Measurements from ENCODE around the gene GMPR. TPM values are rescaled to one million over a fixed set of nuclear protein-coding genes. Genes with fewer than 3 reads are reported as not detected.

GMPR gene
- total RNA-seq, 1 experiment from 2014 or later = 24.0 TPM

DNA sequence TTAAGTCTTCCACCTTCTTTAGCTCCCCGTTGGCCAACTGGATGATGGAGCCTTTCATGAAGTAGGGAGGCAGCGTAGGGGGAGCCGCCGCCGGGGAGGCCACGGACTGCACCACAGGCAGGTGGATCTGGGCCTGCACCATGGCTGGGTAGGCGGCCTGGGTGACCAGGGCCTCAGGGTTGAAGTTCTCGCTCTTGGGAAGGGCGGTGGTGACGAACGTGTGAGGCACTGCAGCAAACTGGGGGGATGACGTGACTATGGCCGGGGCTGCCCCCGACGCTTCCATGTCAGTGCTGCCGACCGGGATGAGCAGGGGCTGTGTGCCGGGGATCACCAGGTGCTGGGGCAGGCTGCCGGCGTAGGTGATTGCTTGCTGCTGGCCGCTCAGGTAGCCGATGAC is 88.1 kb downstream of the GMPR start:
- H3K36me3 ChIP-seq (ENCODE audit: control insufficient read depth in 1 of 2, insufficient read depth in 2 of 2, low read length in 2 of 2) = no peaks in the 10 kb centered on the region
- H3K4me3 ChIP-seq (replicated peaks in 1 of 2; ENCODE audit: low read depth in 1 of 2, low read length in 2 of 2) = no peak overlapping the region
- no peaks in the 10 kb centered on the region for H3K9me2 ChIP-seq (ENCODE audit: insufficient read depth)
- H3K4me1 ChIP-seq (ENCODE audit: control insufficient read depth in 1 of 2, insufficient read depth in 2 of 2, low read length in 2 of 2) = peaks cover 20 to 36% of the 10 kb centered on the region in 2 experiments
- H2AFZ ChIP-seq (ENCODE audit: low read depth, low read length, poor library complexity, severe bottlenecking) = no peak overlapping the region
- ChIA-PET CTCF (no interaction called here), RAD21 (ENCODE audit: low non-redundant PET in 1 of 2, low total read pairs in 2 of 2, uncharacterized antibody in 2 of 2, unreplicated experiment in 2 of 2) (no interaction called here), POLR2A (no interaction called here)
- no peak overlapping the region for H3K27ac ChIP-seq (ENCODE audit: low read depth, low read length)
- BruUV-seq (replicated peaks) = no TSS peak
- no peak overlapping the region for H3K4me2 ChIP-seq (ENCODE audit: low read length)
- TF ChIP-seq TCF7L2 (IDR thresholded peaks at IDR 0.05; ENCODE audit: borderline replicate concordance, extremely low read depth, insufficient read depth, insufficient read length) (no peak), ZNF274 (IDR thresholded peaks at IDR 0.05; ENCODE audit: low read depth, low read length) (no peak), EZH2phosphoT487 (IDR thresholded peaks at IDR 0.05; ENCODE audit: borderline replicate concordance) (no peak), POLR2A (IDR thresholded peaks at IDR 0.05; ENCODE audit: borderline replicate concordance, extremely low read depth, insufficient read depth, insufficient read length) (no peak), ELF1 (IDR thresholded peaks at IDR 0.05; ENCODE audit: borderline replicate concordance, low read depth) (no peak), CEBPB (IDR thresholded peaks at IDR 0.05; ENCODE audit: low read depth) (no peak), FOSL1 (IDR thresholded peaks at IDR 0.05; ENCODE audit: low read depth) (no peak), POLR2AphosphoS5 (IDR thresholded peaks at IDR 0.05; ENCODE audit: low read depth, low read length) (no peak), JUND (IDR thresholded peaks at IDR 0.05) (no peak), YY1 (IDR thresholded peaks at IDR 0.05; ENCODE audit: extremely low read depth, insufficient replicate concordance, low read depth, low read length) (no peak), SRF (IDR thresholded peaks at IDR 0.05; ENCODE audit: low read depth) (no peak), EGR1 (IDR thresholded peaks at IDR 0.05; ENCODE audit: low read depth) (no peak), EZH2 (IDR thresholded peaks at IDR 0.05) (no peak)
- TF ChIP-seq, protein P1, sequence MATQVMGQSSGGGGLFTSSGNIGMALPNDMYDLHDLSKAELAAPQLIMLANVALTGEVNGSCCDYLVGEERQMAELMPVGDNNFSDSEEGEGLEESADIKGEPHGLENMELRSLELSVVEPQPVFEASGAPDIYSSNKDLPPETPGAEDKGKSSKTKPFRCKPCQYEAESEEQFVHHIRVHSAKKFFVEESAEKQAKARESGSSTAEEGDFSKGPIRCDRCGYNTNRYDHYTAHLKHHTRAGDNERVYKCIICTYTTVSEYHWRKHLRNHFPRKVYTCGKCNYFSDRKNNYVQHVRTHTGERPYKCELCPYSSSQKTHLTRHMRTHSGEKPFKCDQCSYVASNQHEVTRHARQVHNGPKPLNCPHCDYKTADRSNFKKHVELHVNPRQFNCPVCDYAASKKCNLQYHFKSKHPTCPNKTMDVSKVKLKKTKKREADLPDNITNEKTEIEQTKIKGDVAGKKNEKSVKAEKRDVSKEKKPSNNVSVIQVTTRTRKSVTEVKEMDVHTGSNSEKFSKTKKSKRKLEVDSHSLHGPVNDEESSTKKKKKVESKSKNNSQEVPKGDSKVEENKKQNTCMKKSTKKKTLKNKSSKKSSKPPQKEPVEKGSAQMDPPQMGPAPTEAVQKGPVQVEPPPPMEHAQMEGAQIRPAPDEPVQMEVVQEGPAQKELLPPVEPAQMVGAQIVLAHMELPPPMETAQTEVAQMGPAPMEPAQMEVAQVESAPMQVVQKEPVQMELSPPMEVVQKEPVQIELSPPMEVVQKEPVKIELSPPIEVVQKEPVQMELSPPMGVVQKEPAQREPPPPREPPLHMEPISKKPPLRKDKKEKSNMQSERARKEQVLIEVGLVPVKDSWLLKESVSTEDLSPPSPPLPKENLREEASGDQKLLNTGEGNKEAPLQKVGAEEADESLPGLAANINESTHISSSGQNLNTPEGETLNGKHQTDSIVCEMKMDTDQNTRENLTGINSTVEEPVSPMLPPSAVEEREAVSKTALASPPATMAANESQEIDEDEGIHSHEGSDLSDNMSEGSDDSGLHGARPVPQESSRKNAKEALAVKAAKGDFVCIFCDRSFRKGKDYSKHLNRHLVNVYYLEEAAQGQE (IDR thresholded peaks at IDR 0.05; ENCODE audit: low read depth) = no peak
- TF ChIP-seq, protein P2, sequence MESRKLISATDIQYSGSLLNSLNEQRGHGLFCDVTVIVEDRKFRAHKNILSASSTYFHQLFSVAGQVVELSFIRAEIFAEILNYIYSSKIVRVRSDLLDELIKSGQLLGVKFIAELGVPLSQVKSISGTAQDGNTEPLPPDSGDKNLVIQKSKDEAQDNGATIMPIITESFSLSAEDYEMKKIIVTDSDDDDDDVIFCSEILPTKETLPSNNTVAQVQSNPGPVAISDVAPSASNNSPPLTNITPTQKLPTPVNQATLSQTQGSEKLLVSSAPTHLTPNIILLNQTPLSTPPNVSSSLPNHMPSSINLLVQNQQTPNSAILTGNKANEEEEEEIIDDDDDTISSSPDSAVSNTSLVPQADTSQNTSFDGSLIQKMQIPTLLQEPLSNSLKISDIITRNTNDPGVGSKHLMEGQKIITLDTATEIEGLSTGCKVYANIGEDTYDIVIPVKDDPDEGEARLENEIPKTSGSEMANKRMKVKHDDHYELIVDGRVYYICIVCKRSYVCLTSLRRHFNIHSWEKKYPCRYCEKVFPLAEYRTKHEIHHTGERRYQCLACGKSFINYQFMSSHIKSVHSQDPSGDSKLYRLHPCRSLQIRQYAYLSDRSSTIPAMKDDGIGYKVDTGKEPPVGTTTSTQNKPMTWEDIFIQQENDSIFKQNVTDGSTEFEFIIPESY (IDR thresholded peaks at IDR 0.05; ENCODE audit: extremely low read depth, insufficient replicate concordance, low read length) = no peak
- TF ChIP-seq, protein P3, sequence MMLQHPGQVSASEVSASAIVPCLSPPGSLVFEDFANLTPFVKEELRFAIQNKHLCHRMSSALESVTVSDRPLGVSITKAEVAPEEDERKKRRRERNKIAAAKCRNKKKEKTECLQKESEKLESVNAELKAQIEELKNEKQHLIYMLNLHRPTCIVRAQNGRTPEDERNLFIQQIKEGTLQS (IDR thresholded peaks at IDR 0.05) = no peak
- TF ChIP-seq, protein P4, sequence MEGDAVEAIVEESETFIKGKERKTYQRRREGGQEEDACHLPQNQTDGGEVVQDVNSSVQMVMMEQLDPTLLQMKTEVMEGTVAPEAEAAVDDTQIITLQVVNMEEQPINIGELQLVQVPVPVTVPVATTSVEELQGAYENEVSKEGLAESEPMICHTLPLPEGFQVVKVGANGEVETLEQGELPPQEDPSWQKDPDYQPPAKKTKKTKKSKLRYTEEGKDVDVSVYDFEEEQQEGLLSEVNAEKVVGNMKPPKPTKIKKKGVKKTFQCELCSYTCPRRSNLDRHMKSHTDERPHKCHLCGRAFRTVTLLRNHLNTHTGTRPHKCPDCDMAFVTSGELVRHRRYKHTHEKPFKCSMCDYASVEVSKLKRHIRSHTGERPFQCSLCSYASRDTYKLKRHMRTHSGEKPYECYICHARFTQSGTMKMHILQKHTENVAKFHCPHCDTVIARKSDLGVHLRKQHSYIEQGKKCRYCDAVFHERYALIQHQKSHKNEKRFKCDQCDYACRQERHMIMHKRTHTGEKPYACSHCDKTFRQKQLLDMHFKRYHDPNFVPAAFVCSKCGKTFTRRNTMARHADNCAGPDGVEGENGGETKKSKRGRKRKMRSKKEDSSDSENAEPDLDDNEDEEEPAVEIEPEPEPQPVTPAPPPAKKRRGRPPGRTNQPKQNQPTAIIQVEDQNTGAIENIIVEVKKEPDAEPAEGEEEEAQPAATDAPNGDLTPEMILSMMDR (IDR thresholded peaks at IDR 0.05 in 2 of 3, conservative IDR thresholded peaks at IDR 0.05 in 1 of 3; ENCODE audit: borderline replicate concordance in 1 of 3, insufficient read depth in 1 of 3, low read depth in 2 of 3, low read length in 2 of 3) = no peak
- TF ChIP-seq, protein P5, sequence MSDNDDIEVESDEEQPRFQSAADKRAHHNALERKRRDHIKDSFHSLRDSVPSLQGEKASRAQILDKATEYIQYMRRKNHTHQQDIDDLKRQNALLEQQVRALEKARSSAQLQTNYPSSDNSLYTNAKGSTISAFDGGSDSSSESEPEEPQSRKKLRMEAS (IDR thresholded peaks at IDR 0.05) = no peak
- ATAC-seq (no peak), DNase-seq (ENCODE audit: low read depth, low spot score) (no peak)
- intact Hi-C loops (cut with micrococcal nuclease) = no loop called here
- no peaks in the 10 kb centered on the region for H3K79me2 ChIP-seq (ENCODE audit: insufficient read depth, low read length)
- no peaks in the 10 kb centered on the region for H3K27me3 ChIP-seq (ENCODE audit: insufficient read depth, low read length)
- H4K20me1 ChIP-seq (ENCODE audit: insufficient read depth) = no peaks in the 10 kb centered on the region
- H3K9me3 ChIP-seq (ENCODE audit: control insufficient read depth in 1 of 2, insufficient read depth in 1 of 2, low read depth in 1 of 2, low read length in 2 of 2) = no peaks in the 10 kb centered on the region
- no peak overlapping the region for H3K9ac ChIP-seq (ENCODE audit: low read length)
